Measurements from ENCODE around the gene LAPTM5.

The LAPTM5 gene

DNA sequence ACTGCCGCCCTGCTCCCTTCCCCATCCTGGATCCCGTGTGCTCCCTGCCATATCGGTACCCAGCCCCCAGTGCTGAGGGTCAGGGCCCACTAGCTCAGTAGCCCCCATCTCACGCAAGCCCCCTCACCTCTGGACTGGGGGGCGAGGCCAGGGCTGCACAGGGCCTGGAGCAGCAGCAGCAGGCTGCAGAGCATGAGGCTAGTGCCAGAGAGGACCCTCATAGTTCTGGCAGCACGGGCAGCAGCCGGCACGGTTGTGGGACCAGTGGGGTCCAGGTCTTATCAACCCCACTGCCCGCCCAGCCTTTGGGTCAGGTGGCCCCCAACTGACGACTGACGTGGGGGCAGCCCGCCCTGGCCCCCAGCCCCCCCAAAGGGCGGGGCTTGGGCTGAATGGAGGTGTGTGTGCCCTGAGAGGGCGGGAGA is 34.2 kb downstream of the LAPTM5 start, which contains the start of gene MATN1:
Gene MATN1, minus strand, starts transcription at position 255 of the 425 bp plus-strand sequence. Its CDS starts 34 bp downstream, at position 221.
- ATAC-seq (ENCODE audit: low read depth), result no peak
- H3K27ac Mint-ChIP-seq, result no peak within 1 kb of the TSS
- DNase-seq (ENCODE audit: low spot score in 2 of 2), result no peak
- H3K4me3 Mint-ChIP-seq, result no peak within 1 kb of the TSS
- H3K9me3 Mint-ChIP-seq, result no peaks in the 10 kb centered on the region
- H3K36me3 Mint-ChIP-seq, result peaks cover 11% of the 10 kb centered on the region
- H3K4me1 Mint-ChIP-seq, result peaks cover 19% of the 10 kb centered on the region
- no peaks in the 10 kb centered on the region for H3K27me3 Mint-ChIP-seq

DNA sequence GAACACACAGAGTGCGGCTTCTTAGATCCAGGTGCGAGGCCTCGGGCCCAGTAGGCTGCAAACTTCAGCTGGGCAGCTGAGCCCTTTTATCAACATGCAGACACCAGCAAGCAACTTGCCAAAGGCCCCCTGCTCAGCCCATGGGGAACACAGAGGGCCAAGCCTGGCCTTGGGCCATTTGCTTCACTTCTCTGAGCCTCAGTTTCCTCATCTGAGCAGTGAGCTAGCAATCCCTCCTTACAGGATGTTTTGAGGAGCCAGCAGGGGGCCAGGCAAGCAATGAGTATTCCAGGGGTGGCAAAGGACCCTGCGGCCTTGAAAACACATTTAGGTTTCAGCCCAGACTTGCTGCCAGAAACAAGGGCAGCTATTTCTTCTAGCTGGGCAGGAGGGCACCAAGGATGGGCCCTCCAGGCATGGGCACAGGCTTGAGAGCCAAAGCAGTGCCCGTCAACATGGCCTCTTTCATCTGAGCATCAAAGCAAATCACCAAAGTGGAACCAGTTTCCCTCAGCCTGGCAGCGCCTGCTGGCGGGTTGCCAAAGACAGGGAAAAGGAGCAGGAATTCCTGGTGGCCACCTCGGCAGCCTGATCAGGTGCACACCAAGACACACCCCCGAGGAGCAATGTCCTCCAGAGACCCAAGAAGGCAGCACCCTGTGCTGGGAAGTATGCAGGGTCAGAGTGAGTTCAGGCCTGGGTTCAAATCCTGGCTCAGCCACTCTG is 35.6 kb downstream of the LAPTM5 start:
- Mint-ChIP-seq H3K27ac (no peak overlapping the region), H3K36me3 (peaks cover 6% of the 10 kb centered on the region), H3K9me3 (no peaks in the 10 kb centered on the region), H3K4me3 (no peak overlapping the region), H3K4me1 (peaks cover 19% of the 10 kb centered on the region), H3K27me3 (no peaks in the 10 kb centered on the region)
- DNase-seq (ENCODE audit: low spot score in 2 of 2) (no peak), ATAC-seq (ENCODE audit: low read depth) (no peak)

DNA sequence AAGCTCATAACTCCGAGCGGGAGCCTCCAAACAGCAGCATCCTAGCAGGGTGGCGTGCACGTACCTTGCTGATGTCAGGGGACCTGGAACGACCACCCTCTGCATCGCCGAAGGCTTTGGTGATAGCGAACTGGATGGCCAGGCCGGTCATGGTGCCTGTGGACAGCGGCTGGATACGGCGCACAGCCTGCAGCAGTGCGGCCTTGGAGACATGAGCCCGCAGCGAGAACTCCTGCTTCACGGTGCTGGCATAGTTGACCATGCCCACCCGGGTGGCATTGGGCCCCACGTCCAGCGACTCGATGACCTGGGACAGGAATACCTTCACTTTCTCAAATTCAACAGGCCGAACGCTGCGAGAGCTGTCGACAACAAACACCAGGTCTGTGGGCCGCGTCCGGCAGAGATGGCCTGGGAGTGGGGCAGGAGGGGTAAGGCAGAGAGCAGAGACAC is 36.2 kb downstream of the LAPTM5 start:
- ATAC-seq (ENCODE audit: low read depth) (no peak), DNase-seq (ENCODE audit: low spot score in 2 of 2) (no peak)
- Mint-ChIP-seq H3K9me3 (no peaks in the 10 kb centered on the region), H3K4me3 (no peak overlapping the region), H3K36me3 (peaks cover 6% of the 10 kb centered on the region), H3K27ac (no peak overlapping the region), H3K27me3 (no peaks in the 10 kb centered on the region), H3K4me1 (peaks cover 19% of the 10 kb centered on the region)

DNA sequence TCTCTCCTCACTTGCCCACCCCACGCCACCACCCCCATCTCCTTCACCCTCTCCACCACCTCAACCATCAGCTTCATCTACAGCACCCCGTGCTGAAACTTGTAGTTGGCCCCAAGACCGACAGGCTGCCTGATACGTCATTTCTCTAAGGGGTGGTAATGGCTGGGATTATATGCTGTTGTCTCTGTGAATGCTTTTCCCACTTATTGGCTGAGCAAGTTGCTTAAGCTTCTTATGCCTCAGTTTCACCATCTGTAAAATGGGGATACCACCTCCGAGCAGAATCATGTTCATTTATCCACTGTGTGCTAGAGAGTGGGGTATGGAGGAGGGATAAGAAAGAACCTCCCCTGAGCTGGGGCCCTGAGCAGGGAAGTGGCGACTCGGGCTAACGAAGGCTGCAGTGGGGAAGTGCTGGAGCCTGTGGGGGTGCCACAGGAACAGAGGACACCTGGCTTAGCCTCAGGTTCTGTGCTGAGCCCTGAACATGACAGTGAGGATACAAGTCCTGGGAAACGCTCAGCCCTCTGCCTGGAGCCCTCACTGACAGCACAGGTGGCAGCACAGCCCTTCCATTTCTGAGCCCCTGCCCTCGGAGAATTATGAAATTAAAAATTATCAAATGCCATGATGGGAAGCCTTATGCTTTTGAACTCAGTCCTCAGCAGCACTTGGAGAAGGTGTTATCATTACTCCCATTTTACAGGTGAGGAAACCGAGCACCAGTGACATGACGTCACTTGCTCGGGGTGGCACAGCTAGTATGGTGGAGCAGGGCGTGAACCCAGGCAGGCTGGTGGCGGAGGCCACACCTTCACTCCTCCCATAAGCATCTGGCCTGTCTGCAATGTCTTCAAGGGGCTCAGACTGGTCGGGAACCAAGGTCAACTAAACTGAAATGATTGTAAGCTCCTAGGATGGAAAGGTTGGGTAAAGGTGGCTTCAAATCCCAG is 37.0 kb downstream of the LAPTM5 start:
- H3K36me3 Mint-ChIP-seq, result peaks cover 6% of the 10 kb centered on the region
- H3K27ac Mint-ChIP-seq, result peak overlapping the region; percentile 41
- no peak for ATAC-seq (ENCODE audit: low read depth)
- peaks cover 19% of the 10 kb centered on the region for H3K4me1 Mint-ChIP-seq
- H3K9me3 Mint-ChIP-seq, result no peaks in the 10 kb centered on the region
- H3K4me3 Mint-ChIP-seq, result peak overlapping the region; percentile 17
- H3K27me3 Mint-ChIP-seq, result no peaks in the 10 kb centered on the region
- DNase-seq (ENCODE audit: low spot score in 2 of 2), result no peak

DNA sequence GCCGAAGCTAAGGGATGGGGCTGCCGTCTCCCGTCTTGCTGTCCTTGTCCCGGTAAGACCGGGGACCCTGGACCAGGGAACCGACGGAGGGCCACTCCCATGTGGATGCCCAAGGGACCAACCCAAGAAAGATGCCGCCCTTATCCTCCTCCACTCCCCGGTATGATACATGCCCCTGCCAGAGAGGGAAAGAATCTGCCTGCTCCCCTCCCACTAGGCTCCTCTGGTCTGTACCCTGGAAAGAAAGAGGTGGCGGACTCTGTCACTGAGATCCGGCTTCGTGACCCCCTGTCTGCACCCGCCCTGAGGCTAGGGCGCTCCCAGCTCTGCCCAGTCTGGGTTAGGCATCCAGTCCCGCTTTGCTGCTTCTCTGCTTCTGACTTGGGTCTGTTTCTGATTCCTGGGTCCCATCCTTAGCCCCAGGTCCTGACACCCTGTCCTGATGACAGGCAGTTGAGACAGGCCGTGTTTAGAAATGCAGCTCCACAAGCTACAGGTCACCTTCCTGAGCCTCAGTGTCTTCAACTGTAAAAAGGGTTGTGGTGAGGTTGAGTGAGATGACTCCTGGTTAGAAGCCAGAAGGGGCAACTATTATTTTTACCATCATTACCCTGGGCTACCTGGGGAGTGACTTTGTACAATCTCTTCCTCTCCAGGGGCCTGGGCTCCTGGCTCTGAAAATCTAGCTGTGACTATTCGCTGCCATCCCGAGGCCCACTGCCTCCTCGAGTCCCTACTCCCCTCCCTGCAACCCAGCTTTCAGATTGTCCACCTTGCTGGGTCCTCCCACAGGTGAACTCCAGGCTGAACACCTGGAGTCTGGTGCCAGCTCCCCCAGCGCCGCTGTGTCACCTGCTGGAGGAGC is 37.9 kb downstream of the LAPTM5 start:
- Mint-ChIP-seq H3K9me3 (no peaks in the 10 kb centered on the region), H3K36me3 (peaks cover 6% of the 10 kb centered on the region), H3K27me3 (no peaks in the 10 kb centered on the region), H3K4me3 (peak overlapping the region; percentile 92), H3K27ac (peak overlapping the region; percentile 99), H3K4me1 (peaks cover 19% of the 10 kb centered on the region)
- ATAC-seq (ENCODE audit: low read depth) (no peak), DNase-seq (ENCODE audit: low spot score in 2 of 2) (no peak)

GRCh38 chr1:30718636-30719405 is 38.8 kb downstream of the LAPTM5 start:
- ATAC-seq (ENCODE audit: low read depth), result peak; percentile 69
- Mint-ChIP-seq H3K27me3 (no peaks in the 10 kb centered on the region), H3K4me3 (peak overlapping the region; percentile 92), H3K27ac (peak overlapping the region; percentile 99), H3K4me1 (peaks cover 16% of the 10 kb centered on the region), H3K36me3 (peaks cover 3% of the 10 kb centered on the region), H3K9me3 (no peaks in the 10 kb centered on the region)
- peak; percentile 91 to 96 for DNase-seq (ENCODE audit: low spot score in 2 of 2)

DNA sequence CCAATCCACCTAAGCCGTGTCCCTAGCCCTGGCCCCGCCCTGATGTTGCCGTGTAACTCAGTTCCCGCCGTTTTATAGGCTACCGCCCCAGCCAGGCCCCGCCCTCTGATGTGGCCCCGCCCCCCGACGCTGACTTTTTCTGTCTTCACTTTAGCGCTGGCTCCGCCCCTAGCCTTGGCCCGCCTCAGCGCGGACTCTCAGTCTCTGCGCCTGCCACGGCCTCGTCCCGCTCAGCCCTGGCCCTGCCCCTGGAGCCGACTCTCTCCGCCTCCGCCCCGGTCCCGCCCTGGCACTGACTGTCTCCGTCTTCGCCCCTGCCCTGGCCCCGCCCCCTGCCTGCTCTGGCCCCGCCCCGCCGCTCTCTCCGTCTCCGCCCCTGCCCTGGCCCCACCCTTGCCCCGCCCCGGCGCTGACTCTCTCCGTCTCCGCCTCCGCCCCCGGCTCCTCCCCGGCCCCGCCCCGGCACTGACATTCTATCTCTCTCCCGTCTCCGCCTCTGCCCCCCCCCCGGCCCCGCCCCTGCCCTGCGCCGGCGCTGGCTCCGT is 39.4 kb downstream of the LAPTM5 start:
- no peaks in the 10 kb centered on the region for H3K9me3 Mint-ChIP-seq

GRCh38 chr1:30716646-30717045 is 40.9 kb downstream of the LAPTM5 start:
- peaks cover 7% of the 10 kb centered on the region for H3K27me3 Mint-ChIP-seq
- no peak overlapping the region for H3K27ac Mint-ChIP-seq
- H3K4me3 Mint-ChIP-seq, result no peak overlapping the region
- no peaks in the 10 kb centered on the region for H3K9me3 Mint-ChIP-seq
- peaks cover 16% of the 10 kb centered on the region for H3K4me1 Mint-ChIP-seq
- DNase-seq (ENCODE audit: low spot score in 2 of 2) (no peak), ATAC-seq (ENCODE audit: low read depth) (no peak)
- H3K36me3 Mint-ChIP-seq, result no peaks in the 10 kb centered on the region

More for the DNA sequence above, 39.4 kb downstream of the LAPTM5 start:
- DNase-seq (ENCODE audit: low spot score in 2 of 2) (peak; percentile 94 to 98), ATAC-seq (ENCODE audit: low read depth) (peak; percentile 77)
- peak overlapping the region; percentile 92 for H3K4me3 Mint-ChIP-seq
- peaks cover under 1% of the 10 kb centered on the region for H3K36me3 Mint-ChIP-seq
- H3K27me3 Mint-ChIP-seq, result peaks cover 2% of the 10 kb centered on the region
- H3K4me1 Mint-ChIP-seq, result peaks cover 16% of the 10 kb centered on the region
- peak overlapping the region; percentile 99 for H3K27ac Mint-ChIP-seq

DNA sequence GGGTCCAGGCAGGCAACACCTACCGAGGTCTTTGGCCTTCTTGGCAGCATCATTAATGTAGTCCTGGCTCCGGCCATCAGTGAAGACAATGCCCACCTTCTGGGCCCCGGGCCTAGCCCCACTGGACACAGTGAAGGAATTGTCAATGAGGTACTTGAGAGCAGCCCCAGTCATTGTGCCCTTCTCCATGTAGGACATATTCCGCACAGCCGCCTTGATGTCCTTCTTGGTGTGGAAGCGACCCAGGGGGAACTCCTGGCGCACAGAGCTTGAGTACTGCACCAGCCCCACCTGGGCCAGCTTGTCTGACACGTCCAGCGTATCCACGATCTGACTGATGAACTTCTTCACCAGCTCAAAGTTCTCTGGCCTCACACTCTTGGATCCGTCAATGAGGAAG is 41.7 kb downstream of the LAPTM5 start:
- Mint-ChIP-seq H3K4me1 (peaks cover 16% of the 10 kb centered on the region), H3K36me3 (no peaks in the 10 kb centered on the region), H3K27me3 (peaks cover 8% of the 10 kb centered on the region)

GRCh38 chr1:30715216-30715615 is 42.4 kb downstream of the LAPTM5 start:
- H3K4me1 Mint-ChIP-seq, result peaks cover 14% of the 10 kb centered on the region
- peaks cover 8% of the 10 kb centered on the region for H3K27me3 Mint-ChIP-seq
- ATAC-seq (ENCODE audit: low read depth) (no peak), DNase-seq (ENCODE audit: low spot score in 2 of 2) (no peak)
- H3K27ac Mint-ChIP-seq, result no peak overlapping the region
- no peak overlapping the region for H3K4me3 Mint-ChIP-seq
- no peaks in the 10 kb centered on the region for H3K36me3 Mint-ChIP-seq
- H3K9me3 Mint-ChIP-seq, result no peaks in the 10 kb centered on the region

More for the DNA sequence above, 41.7 kb downstream of the LAPTM5 start:
- DNase-seq (ENCODE audit: low spot score in 2 of 2) (no peak), ATAC-seq (ENCODE audit: low read depth) (no peak)
- Mint-ChIP-seq H3K9me3 (no peaks in the 10 kb centered on the region), H3K27ac (no peak overlapping the region), H3K4me3 (no peak overlapping the region)

DNA sequence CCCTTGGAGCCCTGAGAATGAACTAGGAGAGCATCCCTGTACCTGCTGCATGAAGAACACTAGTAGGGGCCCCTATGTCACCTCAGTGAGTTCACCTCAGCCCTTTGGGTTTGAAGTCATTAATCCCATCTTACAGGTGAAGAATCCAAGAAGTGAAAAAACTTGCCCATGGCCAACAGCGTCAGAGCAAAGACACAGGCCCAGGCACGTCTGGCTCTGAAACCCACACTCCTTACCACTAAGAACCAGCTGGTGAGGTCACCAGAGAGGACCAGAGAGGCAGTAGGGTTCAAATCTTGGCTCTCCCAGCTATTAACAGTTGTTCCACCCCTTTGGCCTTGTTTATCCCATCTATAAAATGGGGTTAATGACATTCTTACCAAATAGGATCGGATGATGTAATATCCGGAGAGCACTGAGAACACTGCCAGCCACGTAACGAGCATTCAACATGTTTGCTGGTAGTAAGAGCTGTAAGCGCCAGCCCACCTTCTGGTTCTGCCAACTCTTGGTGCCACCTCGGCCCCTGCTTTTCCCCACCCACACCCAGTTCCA is 43.0 kb downstream of the LAPTM5 start:
- H3K27me3 Mint-ChIP-seq, result peaks cover 12% of the 10 kb centered on the region
- ATAC-seq (ENCODE audit: low read depth) (no peak), DNase-seq (ENCODE audit: low spot score in 2 of 2) (no peak)
- no peak overlapping the region for H3K4me3 Mint-ChIP-seq
- H3K27ac Mint-ChIP-seq, result no peak overlapping the region
- H3K9me3 Mint-ChIP-seq, result no peaks in the 10 kb centered on the region
- H3K4me1 Mint-ChIP-seq, result peaks cover 10% of the 10 kb centered on the region
- no peaks in the 10 kb centered on the region for H3K36me3 Mint-ChIP-seq

DNA sequence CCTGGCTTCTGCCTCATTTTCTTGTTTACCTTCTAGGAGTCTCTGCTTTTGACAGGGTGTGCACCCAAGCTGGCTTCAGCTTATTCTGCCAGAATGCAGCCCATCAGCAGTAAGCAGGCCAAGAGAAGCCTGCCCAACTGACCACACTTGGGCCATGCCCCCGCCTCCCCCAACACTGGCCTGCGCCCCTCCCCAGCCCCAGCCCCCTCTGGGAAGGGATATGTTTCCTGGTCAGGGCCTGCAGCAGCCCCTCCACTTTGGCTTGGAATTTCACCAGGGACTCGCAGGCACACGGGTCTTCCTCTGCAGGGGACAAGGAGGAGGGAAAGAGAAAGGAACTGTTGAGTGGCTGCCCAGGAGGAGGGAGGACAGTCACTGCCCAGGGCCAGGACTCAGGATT is 43.5 kb downstream of the LAPTM5 start:
- Mint-ChIP-seq H3K27me3 (peaks cover 16% of the 10 kb centered on the region), H3K4me1 (peaks cover 6% of the 10 kb centered on the region), H3K27ac (no peak overlapping the region), H3K9me3 (no peaks in the 10 kb centered on the region), H3K36me3 (no peaks in the 10 kb centered on the region), H3K4me3 (no peak overlapping the region)
- ATAC-seq (ENCODE audit: low read depth) (no peak), DNase-seq (ENCODE audit: low spot score in 2 of 2) (no peak)

Measured in memory B cell (primary cell).